ENCODE measurements around the gene AUH. TPM values are rescaled to one million over a fixed set of nuclear protein-coding genes. Genes with fewer than 3 reads are reported as not detected.
A peak's percentile ranks its signal among the peaks of the same experiment; 100 is the strongest.

AUH gene, protein sequence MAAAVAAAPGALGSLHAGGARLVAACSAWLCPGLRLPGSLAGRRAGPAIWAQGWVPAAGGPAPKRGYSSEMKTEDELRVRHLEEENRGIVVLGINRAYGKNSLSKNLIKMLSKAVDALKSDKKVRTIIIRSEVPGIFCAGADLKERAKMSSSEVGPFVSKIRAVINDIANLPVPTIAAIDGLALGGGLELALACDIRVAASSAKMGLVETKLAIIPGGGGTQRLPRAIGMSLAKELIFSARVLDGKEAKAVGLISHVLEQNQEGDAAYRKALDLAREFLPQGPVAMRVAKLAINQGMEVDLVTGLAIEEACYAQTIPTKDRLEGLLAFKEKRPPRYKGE
- 10 to 100 TPM; 17.1 to 28.2 (median 20.8) TPM for total RNA-seq

DNA sequence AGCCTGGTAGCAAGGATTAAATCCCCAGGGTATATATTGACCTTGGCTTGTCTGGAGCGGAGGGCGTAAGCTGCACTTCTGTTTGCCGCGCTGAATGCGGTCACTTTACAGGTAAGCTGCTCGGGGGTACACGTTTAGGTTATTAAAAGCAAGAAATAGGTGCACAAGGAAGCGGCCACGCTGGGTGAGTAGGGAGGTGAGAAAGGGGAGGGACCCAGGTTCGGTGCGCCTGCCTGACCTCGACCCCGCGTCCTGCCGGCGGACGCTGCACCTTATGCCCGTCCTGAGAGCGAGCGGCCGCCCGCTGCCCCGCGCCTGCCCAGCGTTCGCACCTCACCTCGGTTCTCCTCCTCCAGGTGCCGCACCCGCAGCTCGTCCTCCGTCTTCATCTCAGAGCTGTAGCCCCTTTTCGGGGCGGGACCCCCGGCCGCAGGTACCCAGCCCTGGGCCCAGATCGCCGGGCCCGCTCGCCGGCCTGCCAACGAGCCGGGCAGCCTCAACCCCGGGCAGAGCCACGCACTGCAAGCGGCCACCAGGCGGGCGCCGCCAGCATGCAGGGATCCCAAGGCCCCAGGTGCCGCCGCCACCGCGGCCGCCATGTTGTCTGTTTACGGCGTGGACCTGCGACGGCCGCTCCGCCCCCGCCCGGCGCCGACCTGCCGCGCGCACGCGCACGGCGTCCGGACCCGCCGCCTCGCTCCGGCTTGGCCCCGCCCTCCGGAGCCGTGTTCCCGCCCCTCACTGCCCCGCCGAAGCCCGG is at the start of gene AUH:
AUH (minus strand) TSS at position 628 of the 760 bp plus-strand sequence; CDS start at position 599, 29 bp downstream.
- in situ Hi-C loops (cut with MboI; ENCODE audit: low sequenced_read_pairs in 4 of 4) = loop anchor here in 2 of 4 donors (10.0 kb wide), 1 partner anchor 53 kb away; no protein-coding TSS in a partner anchor
- H3K36me3 ChIP-seq = no peaks in the 10 kb centered on the region
- no peaks in the 10 kb centered on the region for H3K27me3 ChIP-seq
- DNase-seq (peak; percentile 69 to 81), ATAC-seq (peak; percentile 93 to 94)
- TF ChIP-seq, protein P1, sequence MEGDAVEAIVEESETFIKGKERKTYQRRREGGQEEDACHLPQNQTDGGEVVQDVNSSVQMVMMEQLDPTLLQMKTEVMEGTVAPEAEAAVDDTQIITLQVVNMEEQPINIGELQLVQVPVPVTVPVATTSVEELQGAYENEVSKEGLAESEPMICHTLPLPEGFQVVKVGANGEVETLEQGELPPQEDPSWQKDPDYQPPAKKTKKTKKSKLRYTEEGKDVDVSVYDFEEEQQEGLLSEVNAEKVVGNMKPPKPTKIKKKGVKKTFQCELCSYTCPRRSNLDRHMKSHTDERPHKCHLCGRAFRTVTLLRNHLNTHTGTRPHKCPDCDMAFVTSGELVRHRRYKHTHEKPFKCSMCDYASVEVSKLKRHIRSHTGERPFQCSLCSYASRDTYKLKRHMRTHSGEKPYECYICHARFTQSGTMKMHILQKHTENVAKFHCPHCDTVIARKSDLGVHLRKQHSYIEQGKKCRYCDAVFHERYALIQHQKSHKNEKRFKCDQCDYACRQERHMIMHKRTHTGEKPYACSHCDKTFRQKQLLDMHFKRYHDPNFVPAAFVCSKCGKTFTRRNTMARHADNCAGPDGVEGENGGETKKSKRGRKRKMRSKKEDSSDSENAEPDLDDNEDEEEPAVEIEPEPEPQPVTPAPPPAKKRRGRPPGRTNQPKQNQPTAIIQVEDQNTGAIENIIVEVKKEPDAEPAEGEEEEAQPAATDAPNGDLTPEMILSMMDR (IDR thresholded peaks at IDR 0.05 in 4 of 5, conservative IDR thresholded peaks at IDR 0.05 in 1 of 5) = peak in 1 of 5 experiments; percentile 29
- TF ChIP-seq POLR2A (IDR thresholded peaks at IDR 0.05) = peak; percentile 61 to 89
- H3K4me3 ChIP-seq = peak within 1 kb of the TSS; percentile 76 to 97 (median 94)
- peaks cover 29 to 43% of the 10 kb centered on the region in 2 donors for H3K4me1 ChIP-seq
- no peaks in the 10 kb centered on the region for H3K9me3 ChIP-seq
- intact Hi-C loops (cut with DNase I; ENCODE audit: low total_unique reads) = loop anchor here (2.0 to 5.0 kb wide), 4 partner anchors 59 to 439 kb away; no protein-coding TSS in a partner anchor
- H3K27ac ChIP-seq = peak within 1 kb of the TSS; percentile 90 to 96 (median 93)

DNA sequence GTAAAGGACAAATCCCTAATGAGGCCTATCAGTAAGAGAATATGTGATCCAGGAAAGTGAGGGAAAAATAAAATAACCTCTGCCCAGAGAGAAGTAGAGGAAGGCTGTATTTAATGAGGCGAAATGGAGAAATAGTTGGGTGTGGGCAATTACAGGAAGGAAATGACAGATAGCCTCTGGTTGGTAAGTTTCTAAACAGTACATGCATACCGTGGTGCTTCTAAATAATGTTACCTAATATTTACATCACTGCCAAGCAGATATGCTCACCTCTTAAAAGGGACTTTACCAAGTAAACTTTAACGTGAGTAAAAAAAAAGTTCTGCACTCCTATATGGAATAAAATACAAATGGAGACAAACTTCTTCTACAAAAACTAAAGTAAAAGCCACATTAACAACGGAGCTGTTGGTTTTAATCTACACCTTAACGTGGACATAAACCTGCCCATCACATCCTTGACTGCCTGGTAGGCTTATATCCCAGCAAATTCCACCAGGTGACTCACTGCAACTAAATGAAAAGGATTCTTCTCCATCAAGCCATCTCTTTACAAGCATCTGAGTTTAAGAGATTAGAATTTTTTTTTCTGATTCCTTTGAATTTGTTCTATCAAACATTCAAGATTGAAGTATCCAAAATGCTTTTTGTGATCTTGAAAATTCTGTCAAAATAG is 49.5 kb upstream of the AUH start:
- intact Hi-C loops (cut with DNase I; ENCODE audit: low total_unique reads) (no loop called here), in situ Hi-C loops (cut with MboI; ENCODE audit: low sequenced_read_pairs in 4 of 4) (loop anchor here in 3 of 4 donors (10.0 to 25.0 kb wide), 2 partner anchors 46 to 199 kb away; partner anchors contain the start of gene AUH (in 2 of the 3))
- ATAC-seq = no peak

DNA sequence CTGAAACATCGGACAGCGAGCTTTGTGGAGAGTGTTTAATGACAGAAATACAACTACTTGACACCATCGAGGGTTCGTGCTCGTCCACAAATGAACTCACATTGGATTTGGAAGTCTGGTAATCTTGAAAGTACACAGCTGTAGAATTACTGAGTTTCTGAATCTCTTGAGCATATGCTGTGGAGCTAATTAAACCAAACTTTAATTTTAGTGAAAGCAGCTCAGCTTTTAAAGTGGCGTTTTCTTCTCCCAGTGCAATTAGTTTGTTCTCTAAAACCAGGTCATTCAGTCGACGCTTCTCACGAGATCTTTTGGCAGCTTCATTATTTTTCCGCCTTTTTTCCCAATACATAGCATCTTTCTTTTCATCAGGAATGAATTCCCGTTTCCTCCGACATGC is 48.4 kb upstream of the AUH start:
- ATAC-seq (no peak), DNase-seq (no peak)
- no peaks in the 10 kb centered on the region for H3K27me3 ChIP-seq
- no peak for TF ChIP-seq POLR2A (IDR thresholded peaks at IDR 0.05)
- TF ChIP-seq, protein P1 (IDR thresholded peaks at IDR 0.05 in 4 of 5, conservative IDR thresholded peaks at IDR 0.05 in 1 of 5) = no peak
- no peak overlapping the region for H3K4me3 ChIP-seq
- intact Hi-C loops (cut with DNase I; ENCODE audit: low total_unique reads) = no loop called here
- H3K9me3 ChIP-seq = no peaks in the 10 kb centered on the region
- in situ Hi-C loops (cut with MboI; ENCODE audit: low sequenced_read_pairs in 4 of 4) = loop anchor here in 3 of 4 donors (10.0 to 25.0 kb wide), 2 partner anchors 45 to 198 kb away; partner anchors contain the start of gene AUH (in 2 of the 3)
- no peak overlapping the region for H3K27ac ChIP-seq
- peaks cover 3 to 28% of the 10 kb centered on the region in 2 donors for H3K36me3 ChIP-seq
- peaks cover 5 to 9% of the 10 kb centered on the region in 2 donors for H3K4me1 ChIP-seq

More for the DNA sequence above, 49.5 kb upstream of the AUH start:
- Histone ChIP-seq H3K4me3 (no peak overlapping the region), H3K36me3 (peaks cover 3 to 28% of the 10 kb centered on the region in 2 donors), H3K4me1 (peaks cover 5 to 9% of the 10 kb centered on the region in 2 donors), H3K27ac (peak overlapping the region in 2 of 4 donors; percentile 7 to 19), H3K27me3 (no peaks in the 10 kb centered on the region), H3K9me3 (no peaks in the 10 kb centered on the region)
- DNase-seq = no peak
- TF ChIP-seq POLR2A (IDR thresholded peaks at IDR 0.05) = no peak
- TF ChIP-seq, protein P1 (IDR thresholded peaks at IDR 0.05 in 4 of 5, conservative IDR thresholded peaks at IDR 0.05 in 1 of 5) = no peak

DNA sequence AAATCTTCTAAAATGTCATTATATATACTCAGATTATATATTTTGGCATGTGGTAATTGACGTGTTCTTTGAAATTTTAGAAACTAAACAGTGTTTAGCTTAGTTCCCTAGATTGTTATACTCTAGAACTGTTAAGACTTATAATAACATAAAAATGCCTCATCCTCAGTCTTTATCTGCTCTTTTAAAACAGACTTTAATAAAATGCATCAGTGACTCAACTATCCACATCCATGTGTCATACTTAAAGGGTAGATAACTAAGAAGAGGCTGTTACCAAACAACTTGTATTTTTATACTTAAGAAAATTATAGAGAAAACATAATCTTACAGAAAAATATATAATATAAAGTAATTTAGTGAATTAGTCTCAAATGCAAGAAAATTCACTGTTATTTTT is 46.8 kb upstream of the AUH start:
- no peak for DNase-seq
- peak overlapping the region; percentile 14 to 66 (median 18) for H3K27ac ChIP-seq
- peaks cover 5 to 6% of the 10 kb centered on the region in 2 donors for H3K4me1 ChIP-seq
- no peak for ATAC-seq
- peaks cover 3 to 28% of the 10 kb centered on the region in 2 donors for H3K36me3 ChIP-seq
- in situ Hi-C loops (cut with MboI; ENCODE audit: low sequenced_read_pairs in 4 of 4) = loop anchor here in 1 of 4 donors (25.0 kb wide), 1 partner anchor 196 kb away; no protein-coding TSS in a partner anchor
- no peak overlapping the region for H3K4me3 ChIP-seq
- intact Hi-C loops (cut with DNase I; ENCODE audit: low total_unique reads) = no loop called here
- no peaks in the 10 kb centered on the region for H3K27me3 ChIP-seq
- H3K9me3 ChIP-seq = no peaks in the 10 kb centered on the region
- no peak for TF ChIP-seq POLR2A (IDR thresholded peaks at IDR 0.05)
- TF ChIP-seq, protein P1 (IDR thresholded peaks at IDR 0.05 in 4 of 5, conservative IDR thresholded peaks at IDR 0.05 in 1 of 5) = no peak
